AG09309 (cell line): ENCODE data around the gene CASQ1.
A peak's percentile ranks its signal among the peaks of the same experiment; 100 is the strongest.

Experiments used
- DNase-seq: peaks from one replicate; pipeline ENCODE4 v3.0.0-alpha.2; 2010; ENCODE audit warnings: low read depth
- H3K4me3 ChIP-seq: 2 replicates; pipeline ENCODE4 v1.5.1; 2011; ENCODE audit warnings: mild to moderate bottlenecking, low read depth, low read length, moderate library complexity; ENCODE audit not compliant: control insufficient read depth
- TF ChIP-seq, protein P1 (sequence below): IDR thresholded peaks from 2 replicates; pipeline ENCODE4 v1.5.1; 2011; ENCODE audit warnings: mild to moderate bottlenecking, low read depth, low read length, inconsistent platforms; ENCODE audit not compliant: insufficient read depth, control insufficient read depth; ENCODE audit errors: missing control alignments

Gene CASQ1

DNA sequence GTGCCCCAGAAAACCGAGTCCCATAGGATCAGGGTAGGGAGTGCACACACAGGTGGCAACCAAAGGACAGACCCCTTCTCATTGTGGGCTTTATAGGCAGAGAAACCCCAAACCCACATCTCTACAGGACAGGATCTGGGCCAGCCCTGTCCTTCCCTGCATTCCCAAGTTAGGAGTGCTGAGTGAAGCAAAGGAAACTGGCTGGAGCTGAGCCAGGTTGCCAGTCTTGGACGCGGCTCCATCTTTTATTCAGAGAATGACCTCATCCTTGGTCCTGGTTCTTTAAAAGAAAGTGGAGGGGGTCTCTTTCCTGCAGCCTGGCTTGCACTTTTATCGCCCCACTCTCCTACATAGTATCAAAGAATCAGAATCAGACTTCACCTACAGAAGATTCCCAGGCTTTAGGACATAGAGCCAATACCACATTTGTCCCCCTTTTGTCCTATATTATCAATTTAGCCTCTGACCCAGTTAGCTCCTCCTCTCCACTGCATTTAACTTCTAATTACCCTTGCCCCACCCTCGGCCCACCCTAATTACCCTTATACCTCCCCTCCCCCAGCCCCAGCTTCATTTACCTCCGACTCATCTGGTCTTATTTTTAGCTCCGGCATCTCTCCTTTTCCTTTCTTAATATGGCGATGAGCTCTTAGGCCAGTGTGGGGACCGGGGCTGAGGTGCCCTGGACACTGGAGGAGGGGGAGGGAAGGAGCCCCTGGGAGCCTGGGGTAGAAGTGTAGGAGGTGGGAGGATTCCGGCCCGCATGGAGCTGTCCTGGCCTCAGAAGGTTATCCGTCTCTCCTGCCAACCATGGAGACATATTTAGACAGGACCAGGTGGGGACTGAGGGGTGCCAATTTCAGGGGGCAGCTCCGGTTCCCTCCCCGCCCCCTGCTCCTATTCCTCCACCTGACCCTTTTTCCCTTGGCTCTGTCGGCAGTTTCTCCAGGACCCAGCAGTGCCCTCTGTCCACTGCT, at the start of gene CASQ1:
TSS of gene CASQ1 (plus strand) at position 927 of the 977 bp plus-strand sequence. CDS start 177 bp downstream, outside the sequence.
- no peak within 1 kb of the TSS for H3K4me3 ChIP-seq
- TF ChIP-seq, protein P1, sequence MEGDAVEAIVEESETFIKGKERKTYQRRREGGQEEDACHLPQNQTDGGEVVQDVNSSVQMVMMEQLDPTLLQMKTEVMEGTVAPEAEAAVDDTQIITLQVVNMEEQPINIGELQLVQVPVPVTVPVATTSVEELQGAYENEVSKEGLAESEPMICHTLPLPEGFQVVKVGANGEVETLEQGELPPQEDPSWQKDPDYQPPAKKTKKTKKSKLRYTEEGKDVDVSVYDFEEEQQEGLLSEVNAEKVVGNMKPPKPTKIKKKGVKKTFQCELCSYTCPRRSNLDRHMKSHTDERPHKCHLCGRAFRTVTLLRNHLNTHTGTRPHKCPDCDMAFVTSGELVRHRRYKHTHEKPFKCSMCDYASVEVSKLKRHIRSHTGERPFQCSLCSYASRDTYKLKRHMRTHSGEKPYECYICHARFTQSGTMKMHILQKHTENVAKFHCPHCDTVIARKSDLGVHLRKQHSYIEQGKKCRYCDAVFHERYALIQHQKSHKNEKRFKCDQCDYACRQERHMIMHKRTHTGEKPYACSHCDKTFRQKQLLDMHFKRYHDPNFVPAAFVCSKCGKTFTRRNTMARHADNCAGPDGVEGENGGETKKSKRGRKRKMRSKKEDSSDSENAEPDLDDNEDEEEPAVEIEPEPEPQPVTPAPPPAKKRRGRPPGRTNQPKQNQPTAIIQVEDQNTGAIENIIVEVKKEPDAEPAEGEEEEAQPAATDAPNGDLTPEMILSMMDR: no peak
- DNase-seq: no peak

DNA sequence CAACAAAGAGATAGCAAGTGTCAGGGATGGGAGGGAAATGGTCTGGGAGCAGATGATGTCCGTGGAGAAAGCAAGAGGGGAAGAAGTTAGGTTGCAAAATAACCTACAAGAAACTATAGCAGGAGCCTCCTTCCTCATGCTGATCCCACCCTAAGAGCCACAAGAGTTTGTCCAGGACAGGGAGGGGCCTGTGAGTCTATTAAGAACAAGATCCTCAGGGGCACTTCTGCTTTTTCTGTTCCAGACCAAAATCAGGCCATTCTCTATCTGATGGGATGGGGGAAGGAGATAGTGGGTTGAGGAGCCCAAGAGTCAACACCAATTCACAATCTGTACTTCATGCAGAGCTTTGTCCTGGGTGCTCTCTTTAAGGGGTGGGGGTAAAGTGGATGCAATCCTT, 46.7 kb upstream of the CASQ1 start:
- TF ChIP-seq, protein P1: no peak
- DNase-seq: no peak
- no peak overlapping the region for H3K4me3 ChIP-seq

GRCh38 chr1:160144921-160145320, 45.5 kb upstream of the CASQ1 start:
- no peak for DNase-seq
- TF ChIP-seq, protein P1: no peak
- H3K4me3 ChIP-seq: no peak overlapping the region

DNA sequence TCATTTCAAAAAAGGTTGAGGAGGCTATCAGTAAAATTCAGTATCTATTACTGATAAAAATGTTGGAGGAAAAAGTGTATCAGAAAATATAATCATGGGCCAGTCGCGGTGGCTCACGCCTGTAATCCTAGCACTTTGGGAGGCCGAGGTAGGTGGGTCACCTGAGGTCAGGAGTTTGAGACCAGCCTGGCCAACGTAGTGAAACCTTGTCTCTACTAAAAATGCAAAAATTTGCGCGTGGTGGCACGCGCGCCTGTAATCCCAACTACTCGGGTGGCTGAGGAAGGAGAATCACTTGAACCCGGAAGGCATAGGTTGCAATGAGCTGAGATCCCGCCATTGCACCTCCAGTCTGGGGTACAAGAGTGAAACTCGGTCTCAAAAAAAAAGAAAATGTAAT, 44.3 kb upstream of the CASQ1 start:
- no peak overlapping the region for H3K4me3 ChIP-seq
- DNase-seq: no peak
- TF ChIP-seq, protein P1: no peak

- TF ChIP-seq, protein P1: no peak
- no peak for DNase-seq
- H3K4me3 ChIP-seq: no peak overlapping the region
Measured at GRCh38 chr1:160148121-160148520, 42.3 kb upstream of the CASQ1 start.

- H3K4me3 ChIP-seq: no peak overlapping the region
- DNase-seq: no peak
- TF ChIP-seq, protein P1: no peak
Measured at GRCh38 chr1:160149233-160149632, 41.1 kb upstream of the CASQ1 start.

DNA sequence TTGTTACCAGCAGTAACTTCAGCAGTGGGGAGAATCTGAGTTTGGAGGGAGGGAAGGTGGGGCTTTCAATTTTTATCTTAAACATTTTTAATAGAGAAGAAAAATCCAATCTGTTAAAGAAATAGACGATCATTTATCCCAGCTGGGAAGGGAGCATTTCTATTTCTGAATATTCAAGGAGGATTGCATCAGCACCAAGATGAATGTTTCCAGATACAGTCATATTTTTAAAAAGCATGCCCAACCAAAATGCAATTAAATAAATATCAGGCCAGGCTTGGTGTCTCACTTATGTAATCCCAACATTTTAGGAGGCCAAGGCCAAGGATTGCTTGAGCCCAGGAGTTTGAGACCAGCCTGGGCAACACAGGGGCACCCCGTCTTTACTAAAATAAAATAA, 40.7 kb upstream of the CASQ1 start:
- peak; percentile 72 for DNase-seq
- TF ChIP-seq, protein P1: no peak
- no peak overlapping the region for H3K4me3 ChIP-seq
